GM23248 (cell line): Measurements from ENCODE around the gene LRG1.
"Not testable (repeated sequence)": the region's sequence is repeated elsewhere in the genome, so short reads cannot be mapped to it uniquely, and the experiment has no call there.

Experiments used
- EZH2 ChIP-seq: fragments of 200-600 bp; sonication (generic); IDR thresholded peaks from 2 replicates; pipeline ENCODE4 v1.6.1; 2018; ENCODE audit warnings: antibody characterized with exemption, mild to moderate bottlenecking; ENCODE audit not compliant: insufficient read depth, poor library complexity, severe bottlenecking
- EZH2phosphoT487 ChIP-seq: fragments of 200-600 bp; sonication (generic); IDR thresholded peaks from 2 replicates; pipeline ENCODE4 v1.6.1; 2018; ENCODE audit warnings: antibody characterized with exemption, moderate library complexity, mild to moderate bottlenecking, low read depth; ENCODE audit not compliant: insufficient read depth

GRCh38 chr19:4563562-4563961, 23.7 kb upstream of the LRG1 start:
- TF ChIP-seq EZH2, EZH2phosphoT487: not testable (repeated sequence)
